Measurements from ENCODE around the gene TFEC. TPM values are rescaled to one million over a fixed set of nuclear protein-coding genes. Genes with fewer than 3 reads are reported as not detected.

Gene TFEC
- total and polyA plus RNA-seq, 4 donors, result 1.4 to 6.6 (median 2.4) TPM

DNA sequence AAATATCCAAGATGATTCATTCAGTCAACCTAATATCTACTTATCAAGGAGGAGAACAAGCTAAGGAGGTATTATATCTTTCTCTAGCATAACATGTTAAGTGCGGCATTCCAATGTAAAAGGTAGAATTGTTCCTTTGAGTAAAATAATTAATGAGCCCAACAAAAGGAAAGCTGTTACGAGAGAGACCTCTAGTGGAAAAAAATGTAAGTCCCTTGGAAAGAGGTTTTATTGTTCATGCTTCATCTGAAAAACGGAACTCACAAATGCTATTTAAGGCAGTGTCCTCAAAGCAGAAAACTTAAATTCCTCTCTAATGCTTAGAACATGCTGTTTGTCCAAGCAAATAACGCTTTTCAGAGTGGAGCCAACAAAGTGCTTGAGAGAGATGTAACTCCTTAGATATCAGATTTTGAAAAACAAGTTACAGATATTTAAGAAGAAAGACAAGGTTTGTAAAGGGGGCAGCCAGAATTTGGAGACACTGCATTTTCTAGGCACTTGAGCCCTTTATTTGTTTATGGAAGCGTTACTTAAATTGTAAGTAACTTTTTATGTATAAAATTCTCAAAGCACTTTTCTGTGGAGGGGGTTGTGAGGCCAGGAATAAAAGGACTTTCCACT lies 119.9 kb downstream of the TFEC start:
- no peak overlapping the region for H3K27ac ChIP-seq (ENCODE audit: low read depth, low read length)
- no peak overlapping the region for H3K4me3 ChIP-seq (ENCODE audit: low read depth, low read length)

DNA sequence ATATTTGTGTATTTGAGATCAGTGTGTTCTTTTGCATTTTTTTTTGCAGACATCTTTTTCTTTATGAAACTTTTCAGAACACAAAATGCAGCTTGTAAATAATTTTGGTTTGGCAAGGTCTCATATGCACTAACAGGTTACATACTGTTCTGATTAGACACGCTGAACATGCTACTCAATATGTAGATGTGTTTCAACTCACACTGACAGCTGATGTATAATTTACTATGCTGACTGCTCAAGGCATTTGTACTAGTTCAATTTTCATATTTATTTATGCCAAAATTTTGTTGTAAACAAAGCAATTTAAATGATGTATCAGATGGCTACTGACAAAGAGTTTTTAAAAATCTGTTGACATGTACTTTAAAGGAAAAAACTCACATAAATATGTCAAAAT lies 123.8 kb downstream of the TFEC start:
- Histone ChIP-seq H3K4me3 (ENCODE audit: low read depth, low read length) (no peak overlapping the region), H3K36me3 (ENCODE audit: control insufficient read depth, insufficient read depth, low read length) (no peaks in the 10 kb centered on the region), H3K9me3 (ENCODE audit: control insufficient read depth, insufficient read depth, low read length) (no peaks in the 10 kb centered on the region), H3K4me1 (ENCODE audit: control insufficient read depth, insufficient read depth, low read length) (no peaks in the 10 kb centered on the region), H3K27ac (ENCODE audit: low read depth, low read length) (no peak overlapping the region), H3K27me3 (ENCODE audit: control insufficient read depth, insufficient read depth, low read length) (no peaks in the 10 kb centered on the region)
- no CpG with 5 or more reads among the region's 1 CpG for WGBS (ENCODE audit: insufficient coverage)
- peak in 1 of 6 donors; percentile 27 for DNase-seq (ENCODE audit: low read depth in 4 of 6, low spot score in 6 of 6)

More for the DNA sequence above, 119.9 kb downstream of the TFEC start:
- H3K9me3 ChIP-seq (ENCODE audit: control insufficient read depth, insufficient read depth, low read length), result no peaks in the 10 kb centered on the region
- peak in 5 of 6 donors; percentile 24 to 90 (median 36) for DNase-seq (ENCODE audit: low read depth in 4 of 6, low spot score in 6 of 6)
- WGBS (ENCODE audit: insufficient coverage), result 0% methylated on average over 1 of the region's 5 CpGs
- H3K27me3 ChIP-seq (ENCODE audit: control insufficient read depth, insufficient read depth, low read length), result no peaks in the 10 kb centered on the region
- H3K36me3 ChIP-seq (ENCODE audit: control insufficient read depth, insufficient read depth, low read length), result no peaks in the 10 kb centered on the region
- H3K4me1 ChIP-seq (ENCODE audit: control insufficient read depth, insufficient read depth, low read length), result no peaks in the 10 kb centered on the region

GRCh38 chr7:115889669-115889984 lies 140.9 kb downstream of the TFEC start:
- H3K27ac ChIP-seq (ENCODE audit: low read depth, low read length), result no peak overlapping the region
- WGBS (ENCODE audit: insufficient coverage), result 97% methylated on average over 3 of the region's 3 CpGs
- no peaks in the 10 kb centered on the region for H3K36me3 ChIP-seq (ENCODE audit: control insufficient read depth, insufficient read depth, low read length)
- H3K4me3 ChIP-seq (ENCODE audit: low read depth, low read length), result no peak overlapping the region
- no peaks in the 10 kb centered on the region for H3K4me1 ChIP-seq (ENCODE audit: control insufficient read depth, insufficient read depth, low read length)
- DNase-seq (ENCODE audit: low read depth in 4 of 6, low spot score in 6 of 6), result no peak
- H3K9me3 ChIP-seq (ENCODE audit: control insufficient read depth, insufficient read depth, low read length), result no peaks in the 10 kb centered on the region
- H3K27me3 ChIP-seq (ENCODE audit: control insufficient read depth, insufficient read depth, low read length), result no peaks in the 10 kb centered on the region

DNA sequence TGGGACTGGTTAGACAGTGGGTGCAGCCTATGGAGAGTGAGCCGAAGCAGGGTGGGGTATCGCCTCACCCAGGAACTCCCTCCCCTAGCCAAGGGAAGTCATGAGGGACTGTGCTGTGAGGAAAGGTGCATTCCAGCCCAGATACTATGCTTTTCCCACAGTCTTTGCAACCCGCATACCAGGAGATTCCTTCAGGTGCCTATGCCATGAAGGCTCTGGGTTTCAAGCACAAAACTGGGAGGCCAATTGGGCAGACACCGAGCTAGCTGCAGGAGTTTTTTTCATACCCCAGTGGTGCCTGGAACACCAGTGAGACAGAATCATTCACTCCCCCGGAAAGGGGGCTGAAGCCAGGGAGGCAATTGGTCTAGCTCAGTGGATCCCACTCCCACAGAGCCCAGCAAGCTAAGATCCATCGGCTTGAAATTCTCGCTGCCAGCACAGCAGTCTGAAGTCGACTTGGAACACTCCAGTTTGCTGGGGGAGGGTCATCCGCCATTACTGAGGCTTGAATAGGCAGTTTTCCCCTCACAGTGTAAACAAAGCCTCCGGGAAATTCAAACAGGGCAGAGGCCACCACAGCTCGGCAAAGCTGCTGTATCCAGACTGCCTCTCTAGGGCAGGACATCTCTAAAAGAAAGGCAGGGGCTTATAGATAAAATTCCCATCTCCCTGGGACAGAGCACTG lies 141.4 kb downstream of the TFEC start:
- no peaks in the 10 kb centered on the region for H3K36me3 ChIP-seq (ENCODE audit: control insufficient read depth, insufficient read depth, low read length)
- H3K4me3 ChIP-seq (ENCODE audit: low read depth, low read length), result no peak overlapping the region
- H3K4me1 ChIP-seq (ENCODE audit: control insufficient read depth, insufficient read depth, low read length), result no peaks in the 10 kb centered on the region
- DNase-seq (ENCODE audit: low read depth in 4 of 6, low spot score in 6 of 6), result no peak
- no peaks in the 10 kb centered on the region for H3K9me3 ChIP-seq (ENCODE audit: control insufficient read depth, insufficient read depth, low read length)
- no peak overlapping the region for H3K27ac ChIP-seq (ENCODE audit: low read depth, low read length)
- WGBS (ENCODE audit: insufficient coverage), result 92% methylated on average over 6 of the region's 11 CpGs
- H3K27me3 ChIP-seq (ENCODE audit: control insufficient read depth, insufficient read depth, low read length), result no peaks in the 10 kb centered on the region

- WGBS (ENCODE audit: insufficient coverage), result no CpG with 5 or more reads among the region's 2 CpGs
- DNase-seq (ENCODE audit: low read depth in 4 of 6, low spot score in 6 of 6), result no peak
- no peak overlapping the region for H3K27ac ChIP-seq (ENCODE audit: low read depth, low read length)
- no peaks in the 10 kb centered on the region for H3K9me3 ChIP-seq (ENCODE audit: control insufficient read depth, insufficient read depth, low read length)
- no peak overlapping the region for H3K4me3 ChIP-seq (ENCODE audit: low read depth, low read length)
- H3K4me1 ChIP-seq (ENCODE audit: control insufficient read depth, insufficient read depth, low read length), result no peaks in the 10 kb centered on the region
- no peaks in the 10 kb centered on the region for H3K36me3 ChIP-seq (ENCODE audit: control insufficient read depth, insufficient read depth, low read length)
- no peaks in the 10 kb centered on the region for H3K27me3 ChIP-seq (ENCODE audit: control insufficient read depth, insufficient read depth, low read length)
These were observed 145.0 kb downstream of the TFEC start for GRCh38 chr7:115885550-115885949.

Other genes with a start within 250 kb of the TFEC start
- 10 to 100 TPM; 28.3 to 35.4 TPM for gene TES, start 179.8 kb upstream of the TFEC start, total RNA-seq
- gene TES, start 179.8 kb upstream of the TFEC start, polyA plus RNA-seq (ENCODE audit: insufficient read length in 2 of 2), result 10 to 100 TPM; 13.1 to 13.7 TPM

Data from spinal cord (tissue), 10 donors.